HG03103 (cell line): ENCODE measurements around the gene ADAMTSL5.

ENCODE experiments used
- ATAC-seq: cut with Tn5 transposase; IDR thresholded peaks from one replicate; pipeline ENCODE4 v1.9.1; 2021; ENCODE audit warnings: low read depth; ENCODE audit not compliant: unreplicated experiment

The ADAMTSL5 gene

DNA sequence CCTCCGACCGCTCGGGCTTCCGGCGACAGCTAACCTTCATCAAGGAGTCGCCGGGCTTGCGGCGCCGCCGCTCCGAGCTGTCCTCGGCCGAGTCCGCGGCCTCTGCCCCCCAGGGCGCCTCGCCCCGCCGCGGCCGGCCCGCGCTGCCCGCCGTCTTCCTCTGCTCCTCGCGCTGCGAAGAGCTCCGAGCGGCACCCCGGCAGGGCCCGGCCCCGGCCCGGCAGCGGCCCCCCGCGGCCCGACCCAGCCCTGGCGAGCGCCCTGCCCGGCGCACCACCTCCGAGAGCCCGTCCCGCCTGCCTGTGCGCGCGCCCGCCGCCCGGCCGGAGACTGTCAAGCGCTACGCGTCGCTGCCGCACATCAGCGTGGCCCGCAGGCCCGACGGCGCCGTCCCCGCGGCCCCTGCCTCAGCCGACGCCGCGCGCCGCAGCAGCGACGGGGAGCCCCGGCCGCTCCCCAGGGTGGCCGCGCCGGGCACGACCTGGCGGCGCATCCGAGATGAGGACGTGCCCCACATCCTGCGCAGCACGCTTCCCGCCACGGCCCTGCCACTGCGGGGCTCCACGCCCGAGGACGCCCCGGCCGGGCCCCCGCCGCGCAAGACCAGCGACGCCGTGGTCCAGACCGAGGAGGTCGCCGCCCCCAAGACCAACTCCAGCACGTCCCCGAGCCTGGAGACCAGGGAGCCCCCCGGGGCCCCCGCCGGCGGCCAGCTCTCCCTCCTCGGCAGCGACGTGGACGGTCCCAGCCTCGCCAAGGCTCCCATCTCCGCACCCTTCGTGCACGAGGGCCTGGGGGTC lies 43.4 kb downstream of the ADAMTSL5 start:
- ATAC-seq, result no peak

GRCh38 chr19:1468821-1469254 lies 44.0 kb downstream of the ADAMTSL5 start:
- no peak for ATAC-seq

DNA sequence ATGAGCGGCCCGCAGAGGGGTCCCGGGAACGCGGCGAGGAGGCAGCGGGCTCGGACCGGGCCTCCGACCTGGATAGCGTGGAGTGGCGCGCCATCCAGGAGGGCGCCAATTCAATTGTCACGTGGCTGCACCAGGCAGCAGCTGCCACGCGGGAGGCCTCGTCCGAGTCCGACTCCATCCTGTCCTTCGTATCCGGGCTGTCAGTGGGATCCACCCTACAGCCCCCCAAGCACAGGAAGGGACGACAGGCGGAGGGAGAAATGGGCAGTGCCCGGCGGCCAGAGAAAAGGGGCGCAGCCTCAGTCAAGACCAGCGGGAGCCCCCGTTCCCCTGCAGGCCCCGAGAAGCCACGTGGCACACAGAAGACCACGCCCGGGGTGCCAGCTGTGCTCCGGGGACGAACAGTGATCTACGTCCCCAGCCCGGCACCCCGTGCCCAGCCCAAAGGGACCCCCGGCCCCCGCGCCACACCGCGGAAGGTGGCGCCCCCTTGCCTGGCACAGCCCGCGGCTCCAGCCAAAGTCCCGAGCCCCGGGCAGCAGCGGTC lies 44.5 kb downstream of the ADAMTSL5 start:
- no peak for ATAC-seq

DNA sequence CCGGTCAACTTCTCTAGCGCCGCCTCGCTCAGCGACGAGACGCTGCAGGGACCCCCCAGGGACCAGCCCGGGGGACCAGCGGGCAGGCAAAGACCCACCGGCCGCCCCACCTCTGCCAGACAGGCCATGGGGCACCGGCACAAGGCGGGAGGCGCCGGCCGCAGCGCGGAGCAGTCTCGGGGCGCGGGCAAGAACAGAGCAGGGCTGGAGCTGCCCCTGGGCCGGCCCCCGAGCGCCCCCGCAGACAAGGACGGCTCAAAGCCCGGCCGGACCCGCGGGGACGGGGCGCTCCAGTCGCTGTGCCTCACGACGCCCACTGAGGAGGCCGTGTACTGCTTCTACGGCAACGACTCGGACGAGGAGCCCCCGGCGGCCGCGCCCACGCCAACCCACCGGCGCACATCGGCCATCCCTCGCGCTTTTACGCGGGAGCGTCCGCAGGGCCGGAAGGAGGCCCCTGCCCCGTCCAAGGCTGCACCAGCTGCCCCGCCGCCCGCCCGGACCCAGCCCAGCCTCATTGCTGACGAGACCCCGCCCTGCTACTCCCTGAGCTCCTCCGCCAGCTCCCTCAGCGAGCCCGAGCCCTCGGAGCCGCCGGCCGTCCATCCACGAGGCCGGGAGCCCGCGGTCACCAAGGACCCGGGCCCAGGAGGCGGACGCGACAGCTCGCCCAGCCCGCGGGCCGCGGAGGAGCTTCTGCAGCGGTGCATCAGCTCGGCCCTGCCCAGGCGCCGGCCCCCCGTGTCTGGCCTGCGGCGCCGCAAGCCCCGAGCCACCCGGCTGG lies 45.1 kb downstream of the ADAMTSL5 start:
- ATAC-seq, result no peak

- no peak for ATAC-seq
These were observed 45.7 kb downstream of the ADAMTSL5 start for GRCh38 chr19:1467215-1467489.

- ATAC-seq, result no peak
These were observed 46.2 kb downstream of the ADAMTSL5 start for GRCh38 chr19:1466461-1467214.

GRCh38 chr19:1466018-1466460 lies 46.8 kb downstream of the ADAMTSL5 start:
- no peak for ATAC-seq

DNA sequence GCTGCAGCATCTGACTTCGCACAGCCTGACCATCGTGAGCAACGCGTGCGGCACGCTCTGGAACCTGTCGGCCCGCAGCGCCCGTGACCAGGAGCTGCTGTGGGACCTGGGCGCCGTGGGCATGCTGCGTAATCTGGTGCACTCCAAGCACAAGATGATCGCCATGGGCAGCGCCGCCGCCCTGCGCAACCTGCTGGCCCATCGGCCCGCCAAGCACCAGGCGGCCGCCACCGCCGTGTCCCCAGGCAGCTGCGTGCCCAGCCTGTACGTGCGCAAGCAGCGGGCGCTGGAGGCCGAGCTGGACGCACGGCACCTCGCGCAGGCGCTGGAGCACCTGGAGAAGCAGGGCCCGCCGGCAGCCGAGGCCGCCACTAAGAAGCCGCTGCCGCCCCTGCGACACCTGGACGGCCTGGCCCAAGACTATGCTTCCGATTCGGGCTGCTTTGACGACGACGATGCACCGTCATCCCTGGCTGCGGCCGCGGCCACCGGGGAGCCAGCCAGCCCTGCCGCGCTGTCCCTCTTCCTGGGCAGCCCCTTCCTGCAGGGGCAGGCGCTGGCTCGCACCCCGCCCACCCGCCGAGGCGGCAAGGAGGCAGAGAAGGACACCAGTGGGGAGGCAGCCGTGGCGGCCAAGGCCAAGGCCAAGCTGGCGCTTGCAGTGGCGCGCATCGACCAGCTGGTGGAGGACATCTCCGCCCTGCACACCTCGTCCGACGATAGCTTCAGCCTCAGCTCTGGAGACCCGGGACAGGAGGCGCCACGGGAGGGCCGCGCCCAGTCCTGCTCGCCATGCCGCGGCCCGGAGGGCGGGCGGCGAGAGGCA lies 47.4 kb downstream of the ADAMTSL5 start:
- no peak for ATAC-seq

- ATAC-seq, result no peak
These were observed 51.0 kb downstream of the ADAMTSL5 start for GRCh38 chr19:1461862-1462261.

DNA sequence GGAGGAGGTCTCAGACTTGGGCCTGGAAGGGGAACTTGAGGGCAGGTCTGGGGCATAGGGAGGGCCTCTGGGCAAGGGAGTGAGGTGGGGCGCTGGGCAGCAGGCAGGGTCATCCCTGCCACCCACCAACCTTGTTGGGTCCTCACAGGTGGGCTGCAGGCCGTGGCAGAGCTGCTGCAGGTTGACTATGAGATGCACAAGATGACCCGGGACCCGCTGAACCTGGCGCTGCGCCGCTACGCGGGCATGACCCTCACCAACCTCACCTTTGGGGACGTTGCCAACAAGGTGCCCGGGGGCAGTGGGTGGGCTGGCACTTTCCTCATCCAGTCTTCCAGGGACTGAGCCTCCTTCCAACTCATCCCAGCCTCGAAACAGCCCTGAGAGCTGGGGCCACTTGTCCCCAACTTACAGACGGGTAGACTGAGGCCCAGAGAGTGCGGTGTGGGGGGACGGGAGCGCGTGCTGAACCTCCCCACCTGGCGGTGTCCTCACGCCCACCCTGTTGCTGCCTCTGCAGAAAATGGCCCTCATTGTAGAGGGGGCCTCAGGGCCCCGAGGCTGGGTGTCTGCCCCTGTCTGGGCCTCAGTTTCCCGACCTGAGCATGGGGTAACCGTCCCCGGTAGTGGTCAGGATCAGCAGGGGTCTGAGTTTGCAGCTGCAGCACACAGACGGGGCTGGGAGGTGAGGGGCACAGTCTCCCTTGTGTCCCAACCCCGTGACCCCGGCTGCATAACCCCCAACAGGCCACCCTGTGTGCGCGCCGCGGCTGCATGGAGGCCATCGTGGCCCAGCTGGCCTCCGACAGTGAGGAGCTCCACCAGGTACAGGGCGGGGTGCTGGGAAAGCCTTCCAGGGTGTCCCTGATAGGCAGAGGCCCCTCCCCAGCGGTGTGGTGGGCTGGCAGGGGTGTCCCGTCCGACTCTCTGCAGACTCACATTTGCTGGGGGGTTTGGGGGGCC lies 52.5 kb downstream of the ADAMTSL5 start:
- ATAC-seq, result no peak

- no peak for ATAC-seq
These were observed 53.3 kb downstream of the ADAMTSL5 start for GRCh38 chr19:1459479-1459878.

GRCh38 chr19:1457892-1458291 lies 54.9 kb downstream of the ADAMTSL5 start:
- no peak for ATAC-seq

GRCh38 chr19:1457031-1457739 lies 55.6 kb downstream of the ADAMTSL5 start:
- no peak for ATAC-seq

DNA sequence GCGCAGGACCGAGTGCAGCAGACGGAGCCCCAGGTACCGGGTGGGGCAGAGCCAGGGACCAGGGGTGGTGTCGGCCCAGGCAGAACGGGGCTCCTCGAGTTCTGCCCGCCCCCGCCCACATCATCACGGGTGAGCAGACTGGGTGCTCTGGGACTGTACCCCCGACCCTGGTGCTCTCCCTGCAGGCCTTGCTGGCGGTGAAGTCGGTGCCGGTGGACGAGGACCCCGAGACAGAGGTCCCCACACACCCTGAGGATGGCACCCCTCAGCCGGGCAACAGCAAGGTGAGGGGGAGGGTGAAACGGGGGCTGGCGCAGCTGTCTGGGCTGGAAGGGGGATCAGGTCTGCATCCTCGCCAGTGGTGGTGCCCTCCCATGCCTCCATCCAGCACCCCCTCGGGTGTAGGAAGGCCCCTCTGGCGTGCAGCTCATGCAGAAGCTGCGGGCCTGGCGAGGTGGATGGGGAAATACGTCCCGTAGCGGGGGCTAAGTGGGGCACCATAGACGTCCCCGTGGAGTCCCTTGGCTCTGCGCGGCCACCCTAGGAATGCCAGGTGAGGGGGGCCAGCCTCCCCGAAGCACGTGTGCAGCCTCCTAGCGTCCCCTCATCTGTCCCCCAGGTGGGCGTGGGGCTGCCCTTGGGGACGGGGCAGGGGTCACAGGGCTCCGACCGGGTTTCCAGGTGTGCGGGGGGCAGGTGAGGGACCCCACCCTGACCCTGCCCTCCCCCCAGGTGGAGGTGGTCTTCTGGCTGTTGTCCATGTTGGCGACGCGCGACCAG lies 56.5 kb downstream of the ADAMTSL5 start:
- no peak for ATAC-seq

DNA sequence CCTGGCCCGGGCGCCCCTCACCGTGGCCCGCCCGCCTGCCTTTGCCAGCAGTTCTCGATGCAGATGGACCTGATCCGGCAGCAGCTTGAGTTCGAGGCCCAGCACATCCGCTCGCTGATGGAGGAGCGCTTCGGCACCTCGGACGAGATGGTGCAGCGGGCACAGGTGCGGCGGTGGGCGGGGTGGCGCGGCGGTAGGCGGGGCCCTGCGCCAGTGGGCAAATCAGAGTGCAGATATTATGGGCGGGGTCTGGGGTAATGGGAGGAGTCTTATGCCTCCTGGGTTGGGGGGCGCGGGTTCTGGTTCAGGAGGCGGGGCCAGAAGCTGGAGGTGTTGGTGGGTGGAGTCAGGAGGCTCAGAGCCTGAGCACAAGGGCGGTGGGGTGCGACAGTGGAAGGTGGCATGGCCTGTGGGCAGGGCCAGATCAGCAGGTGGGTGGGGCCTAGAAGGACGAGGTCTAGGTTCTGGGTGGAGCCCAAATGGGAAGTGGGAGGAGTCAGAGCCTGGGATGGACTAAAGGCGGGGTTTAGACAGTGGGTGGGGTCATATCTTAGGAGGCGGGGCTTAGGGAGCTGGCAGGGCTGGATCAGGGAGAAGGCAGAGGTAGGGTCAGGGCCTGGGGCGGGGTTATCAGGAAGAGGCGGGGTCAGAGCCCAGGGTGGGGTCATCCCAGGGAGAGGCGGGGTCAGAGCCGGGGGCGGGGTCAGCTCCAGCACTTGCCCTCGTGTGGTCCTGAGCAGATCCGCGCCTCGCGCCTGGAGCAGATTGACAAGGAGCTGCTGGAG lies 57.3 kb downstream of the ADAMTSL5 start:
- no peak for ATAC-seq
